Keratinocyte (primary cell): ENCODE data around the gene RCAN3. TPM values are rescaled to one million over a fixed set of nuclear protein-coding genes. Genes with fewer than 3 reads are reported as not detected.

ENCODE experiments used
- DNase-seq: peaks from one replicate; pipeline ENCODE4 v3.0.0-alpha.2; 2011; ENCODE audit warnings: low read depth, missing footprints, low spot score
- FAIRE-seq: peaks from 2 replicates; lab custom pipeline; 2011; peaks lifted over from hg19 to GRCh38; lab: Jason Lieb, UNC
- H2AFZ ChIP-seq: 2 replicates; pipeline ENCODE4 v1.6.0; 2012; ENCODE audit warnings: low read length, control low read depth, inconsistent platforms; ENCODE audit not compliant: control insufficient read depth
- H3K27ac ChIP-seq: 2 replicates; pipeline ENCODE4 v1.5.1; 2011; ENCODE audit warnings: low read length; ENCODE audit not compliant: control insufficient read depth, insufficient read depth
- H3K27me3 ChIP-seq: 3 replicates; pipeline ENCODE4 v1.6.0; 2011; ENCODE audit warnings: low read length; ENCODE audit not compliant: control insufficient read depth, insufficient read depth; ENCODE audit errors: extremely low read depth
- H3K36me3 ChIP-seq, 2 experiments: 2 replicates in 1 of 2; 3 replicates in 1 of 2; pipeline ENCODE4 v1.5.1; 2011; ENCODE audit warnings: low read length in 2 of 2, mild to moderate bottlenecking in 1 of 2; ENCODE audit not compliant: control insufficient read depth in 2 of 2, insufficient read depth in 2 of 2; ENCODE audit errors: extremely low read depth in 1 of 2
- H3K4me1 ChIP-seq: 3 replicates; pipeline ENCODE4 v1.5.1; 2011; ENCODE audit warnings: low read length; ENCODE audit not compliant: control insufficient read depth, insufficient read depth; ENCODE audit errors: extremely low read depth
- H3K4me2 ChIP-seq: 3 replicates; pipeline ENCODE4 v1.6.0; 2011; ENCODE audit warnings: low read depth, low read length; ENCODE audit not compliant: control insufficient read depth, insufficient read depth; ENCODE audit errors: extremely low read depth
- H3K4me3 ChIP-seq, 3 experiments: fragments of 200-600 bp in 1 of 3; sonication (generic) in 1 of 3; 2 replicates in 2 of 3; 3 replicates in 1 of 3; pipeline ENCODE4 v1.5.1; 2011 to 2016; ENCODE audit warnings: low read length in 3 of 3, mild to moderate bottlenecking in 3 of 3, control low read depth in 2 of 3, inconsistent platforms in 1 of 3, low read depth in 1 of 3, mixed read lengths in 1 of 3, mixed run types in 1 of 3, moderate library complexity in 1 of 3; ENCODE audit not compliant: control insufficient read depth in 2 of 3, insufficient read depth in 2 of 3; ENCODE audit errors: extremely low read depth in 1 of 3
- H3K79me2 ChIP-seq: 2 replicates; pipeline ENCODE4 v1.6.0; 2012; ENCODE audit warnings: low read length; ENCODE audit not compliant: control insufficient read depth, insufficient read depth
- H3K9ac ChIP-seq: 3 replicates; pipeline ENCODE4 v1.6.0; 2011; ENCODE audit warnings: low read length; ENCODE audit not compliant: control insufficient read depth, insufficient read depth; ENCODE audit errors: extremely low read depth
- H3K9me1 ChIP-seq: 3 replicates; pipeline ENCODE4 v1.6.0; 2011; ENCODE audit warnings: low read length; ENCODE audit not compliant: control insufficient read depth, insufficient read depth; ENCODE audit errors: extremely low read depth
- H3K9me3 ChIP-seq: 2 replicates; pipeline ENCODE4 v1.5.1; 2012; ENCODE audit warnings: low read depth, low read length; ENCODE audit not compliant: control insufficient read depth
- H4K20me1 ChIP-seq: 3 replicates; pipeline ENCODE4 v1.6.0; 2011; ENCODE audit warnings: low read length; ENCODE audit not compliant: control insufficient read depth, insufficient read depth; ENCODE audit errors: extremely low read depth
- CTCF ChIP-seq, 3 experiments: IDR thresholded peaks in 1 of 3; conservative IDR thresholded peaks in 1 of 3; optimal IDR thresholded peaks in 1 of 3; 2 replicates in 2 of 3; 3 replicates in 1 of 3; pipeline versions ENCODE3 to v1.5.1; 2011; ENCODE audit warnings: low read length in 3 of 3, mild to moderate bottlenecking in 3 of 3, moderate library complexity in 2 of 3, control low read depth in 1 of 3, inconsistent platforms in 1 of 3; ENCODE audit not compliant: insufficient read depth in 2 of 3; ENCODE audit errors: extremely low read depth in 1 of 3
- EZH2 ChIP-seq: IDR thresholded peaks from one replicate; pipeline ENCODE4 v1.6.1; 2012; ENCODE audit warnings: inconsistent platforms, mild to moderate bottlenecking, low read length, moderate library complexity
- dilution Hi-C: fragments of 300-500 bp; cut with MboI; formaldehyde crosslinking; loops from one replicate; pipeline ENCODE4 v1.7.0; 2020; ENCODE audit warnings: low sequenced_read_pairs; ENCODE audit not compliant: extremely low pct_ligation_motif_present
- polyA plus RNA-seq, 5 experiments: library from polyadenylated mRNA; depleted of rRNA in 3 of 5; stranded (reverse) in 3 of 5; stranded (forward) in 1 of 5; unstranded in 1 of 5; fragments of >200 nt; gene quantifications; 1 replicate in 1 of 5; 2 replicates in 3 of 5; 3 replicates in 1 of 5; pipeline versions ENCODE4 v1.2.1 to v1.2.3, GENCODE V29; 2011 to 2012; ENCODE audit warnings: missing spikeins in 2 of 5, low read depth in 1 of 5, low replicate concordance in 1 of 5

Gene RCAN3
- polyA plus RNA-seq, 1 donor (not counting 4 experiments of a cell fraction or from before 2014, with no cell fraction given) = 13.8 TPM

- Histone ChIP-seq H3K4me2 (no peak overlapping the region), H4K20me1 (no peaks in the 10 kb centered on the region)
- FAIRE-seq = peak; percentile 17
Observed at GRCh38 chr1:24551290-24551959, 48.8 kb downstream of the RCAN3 start.

GRCh38 chr1:24551960-24552571 is 49.4 kb downstream of the RCAN3 start:
- no peaks in the 10 kb centered on the region for H3K36me3 ChIP-seq
- no peaks in the 10 kb centered on the region for H4K20me1 ChIP-seq
- DNase-seq (no peak), FAIRE-seq (no peak)
- no peak overlapping the region for H3K27ac ChIP-seq
- dilution Hi-C loops = no loop called here
- H3K4me2 ChIP-seq = no peak overlapping the region
- H3K9me1 ChIP-seq = no peaks in the 10 kb centered on the region
- peaks cover 5% of the 10 kb centered on the region for H3K4me1 ChIP-seq
- TF ChIP-seq CTCF (optimal IDR thresholded peaks at IDR 0.05 in 1 of 3, IDR thresholded peaks at IDR 0.05 in 1 of 3, conservative IDR thresholded peaks at IDR 0.05 in 1 of 3; ENCODE audit: extremely low read depth in 1 of 3, insufficient read depth in 2 of 3, low read length in 3 of 3) (no peak), EZH2 (no peak)
- H3K4me3 ChIP-seq = no peak overlapping the region
- no peak overlapping the region for H2AFZ ChIP-seq
- peaks cover 6% of the 10 kb centered on the region for H3K27me3 ChIP-seq
- H3K9me3 ChIP-seq = no peaks in the 10 kb centered on the region
- H3K9ac ChIP-seq = no peak overlapping the region
- H3K79me2 ChIP-seq = no peaks in the 10 kb centered on the region

More at GRCh38 chr1:24551290-24551959, 48.8 kb downstream of the RCAN3 start:
- Histone ChIP-seq H3K27ac (no peak overlapping the region), H3K27me3 (peaks cover 4% of the 10 kb centered on the region), H3K9me3 (no peaks in the 10 kb centered on the region), H3K4me3 (no peak overlapping the region), H3K9ac (no peak overlapping the region), H3K79me2 (no peaks in the 10 kb centered on the region), H3K4me1 (peaks cover 5% of the 10 kb centered on the region), H3K36me3 (no peaks in the 10 kb centered on the region), H2AFZ (peak overlapping the region; percentile 37), H3K9me1 (no peaks in the 10 kb centered on the region)
- dilution Hi-C loops = no loop called here
- no peak for TF ChIP-seq EZH2
- TF ChIP-seq CTCF (optimal IDR thresholded peaks at IDR 0.05 in 1 of 3, IDR thresholded peaks at IDR 0.05 in 1 of 3, conservative IDR thresholded peaks at IDR 0.05 in 1 of 3; ENCODE audit: extremely low read depth in 1 of 3, insufficient read depth in 2 of 3, low read length in 3 of 3) = no peak
- DNase-seq = no peak
